Fibroblast of lung (primary cell): Measurements from ENCODE around the gene TOGARAM2. TPM values are rescaled to one million over a fixed set of nuclear protein-coding genes. Genes with fewer than 3 reads are reported as not detected.

ENCODE experiments used
- DNase-seq, 2 donors: peaks; one replicate each; pipeline versions ENCODE4 v3.0.0 to v3.0.0-alpha.2; 2010; ENCODE audit warnings: low read depth in 2 of 2
- H2AFZ ChIP-seq: 2 replicates; pipeline ENCODE4 v1.5.1; 2012; ENCODE audit warnings: low read length, control low read depth, inconsistent platforms
- H3K27ac ChIP-seq: 2 replicates; pipeline ENCODE4 v1.5.1; 2011; ENCODE audit warnings: low read length, control low read depth; ENCODE audit not compliant: insufficient read depth
- H3K27me3 ChIP-seq: 2 replicates; pipeline ENCODE4 v1.5.1; 2011; ENCODE audit warnings: mild to moderate bottlenecking, low read length; ENCODE audit not compliant: control insufficient read depth, insufficient read depth
- H3K36me3 ChIP-seq: 2 replicates; pipeline ENCODE4 v1.5.1; 2011; ENCODE audit warnings: low read length; ENCODE audit not compliant: control insufficient read depth, insufficient read depth
- H3K4me1 ChIP-seq: 2 replicates; pipeline ENCODE4 v1.5.1; 2011; ENCODE audit warnings: low read length; ENCODE audit not compliant: control insufficient read depth, insufficient read depth; ENCODE audit errors: extremely low read depth
- H3K4me2 ChIP-seq: 2 replicates; pipeline ENCODE4 v1.5.1; 2011; ENCODE audit warnings: low read length, control low read depth; ENCODE audit not compliant: insufficient read depth; ENCODE audit errors: extremely low read depth
- H3K4me3 ChIP-seq, 4 experiments: fragments of 200-600 bp in 1 of 4; sonication (generic) in 1 of 4; replicated peaks in 1 of 4; 2 replicates each; pipeline ENCODE4 v1.5.1; 2011 to 2016; ENCODE audit warnings: low read length in 4 of 4, low read depth in 3 of 4, mild to moderate bottlenecking in 3 of 4, control low read depth in 2 of 4, inconsistent platforms in 1 of 4, mixed read lengths in 1 of 4; ENCODE audit not compliant: insufficient read depth in 1 of 4; ENCODE audit errors: control extremely low read depth in 1 of 4
- H3K79me2 ChIP-seq: 2 replicates; pipeline ENCODE4 v1.5.1; 2012; ENCODE audit warnings: mild to moderate bottlenecking, low read length, inconsistent platforms; ENCODE audit not compliant: control insufficient read depth, insufficient read depth
- H3K9ac ChIP-seq: 2 replicates; pipeline ENCODE4 v1.5.1; 2011; ENCODE audit warnings: mild to moderate bottlenecking, low read length, control low read depth; ENCODE audit not compliant: insufficient read depth
- H3K9me3 ChIP-seq: 2 replicates; pipeline ENCODE4 v1.5.1; 2012; ENCODE audit warnings: low read depth, low read length; ENCODE audit not compliant: control insufficient read depth, insufficient read depth
- H4K20me1 ChIP-seq: 2 replicates; pipeline ENCODE4 v1.5.1; 2011; ENCODE audit warnings: low read length; ENCODE audit not compliant: control insufficient read depth, insufficient read depth; ENCODE audit errors: extremely low read depth
- CTCF ChIP-seq, 2 donors: IDR thresholded peaks in 1 of 2; conservative IDR thresholded peaks in 1 of 2; 1 replicate in 1 of 2; 2 replicates in 1 of 2; pipeline ENCODE4 v1.5.1; 2011 to 2012; ENCODE audit warnings: low read length in 2 of 2, control low read depth in 1 of 2, inconsistent platforms in 1 of 2, low read depth in 1 of 2, mild to moderate bottlenecking in 1 of 2
- EZH2 ChIP-seq: IDR thresholded peaks from 2 replicates; pipeline ENCODE4 v1.5.1; 2012; ENCODE audit warnings: low read length, control low read depth, mild to moderate bottlenecking; ENCODE audit errors: missing control alignments
- polyA plus RNA-seq, 2 donors: library from polyadenylated mRNA; depleted of rRNA in 1 of 2; stranded (reverse) in 1 of 2; unstranded in 1 of 2; fragments of >200 nt; gene quantifications; 2 replicates each; pipeline ENCODE4 v1.2.1, GENCODE V29; 2011 to 2012; ENCODE audit warnings: missing spikeins in 1 of 2
- total RNA-seq: library from RNA; depleted of rRNA; stranded (reverse); fragments of >200 nt; gene quantifications from 2 replicates; pipeline ENCODE4 v1.2.1, GENCODE V29; 2014

The TOGARAM2 gene
- total and polyA plus RNA-seq, 2 donors (not counting 1 experiment from before 2014, with no cell fraction given): 0.15 to 0.33 TPM

GRCh38 chr2:29063646-29064345 is 82.7 kb downstream of the TOGARAM2 start:
- Histone ChIP-seq H3K4me2 (peak overlapping the region; percentile 79), H4K20me1 (no peaks in the 10 kb centered on the region), H3K9ac (no peak overlapping the region), H3K9me3 (no peaks in the 10 kb centered on the region), H3K27me3 (peaks cover 3% of the 10 kb centered on the region), H3K36me3 (no peaks in the 10 kb centered on the region), H3K79me2 (no peaks in the 10 kb centered on the region), H3K4me1 (no peaks in the 10 kb centered on the region), H2AFZ (peak overlapping the region; percentile 76), H3K27ac (no peak overlapping the region), H3K4me3 (peak overlapping the region in 2 of 4 experiments; percentile 23 to 33)
- TF ChIP-seq CTCF (conservative IDR thresholded peaks at IDR 0.05 in 1 of 2, IDR thresholded peaks at IDR 0.05 in 1 of 2; ENCODE audit: low read depth in 1 of 2, low read length in 2 of 2) (no peak), EZH2 (no peak)
- DNase-seq: peak; percentile 81 to 83

GRCh38 chr2:29064346-29064715 is 83.2 kb downstream of the TOGARAM2 start:
- Histone ChIP-seq H3K9me3 (no peaks in the 10 kb centered on the region), H3K79me2 (no peaks in the 10 kb centered on the region), H4K20me1 (no peaks in the 10 kb centered on the region), H2AFZ (no peak overlapping the region), H3K4me1 (no peaks in the 10 kb centered on the region), H3K4me2 (peak overlapping the region; percentile 79), H3K36me3 (no peaks in the 10 kb centered on the region), H3K27ac (no peak overlapping the region), H3K4me3 (no peak overlapping the region), H3K27me3 (peaks cover 3% of the 10 kb centered on the region), H3K9ac (no peak overlapping the region)
- TF ChIP-seq CTCF (conservative IDR thresholded peaks at IDR 0.05 in 1 of 2, IDR thresholded peaks at IDR 0.05 in 1 of 2; ENCODE audit: low read depth in 1 of 2, low read length in 2 of 2) (no peak), EZH2 (no peak)
- DNase-seq: no peak

GRCh38 chr2:29064746-29065067 is 83.6 kb downstream of the TOGARAM2 start:
- H3K4me1 ChIP-seq: no peaks in the 10 kb centered on the region
- TF ChIP-seq EZH2: no peak
- TF ChIP-seq CTCF (conservative IDR thresholded peaks at IDR 0.05 in 1 of 2, IDR thresholded peaks at IDR 0.05 in 1 of 2; ENCODE audit: low read depth in 1 of 2, low read length in 2 of 2): no peak

More at GRCh38 chr2:29064746-29065067, 83.6 kb downstream of the TOGARAM2 start:
- H3K4me2 ChIP-seq: no peak overlapping the region
- peaks cover 3% of the 10 kb centered on the region for H3K27me3 ChIP-seq
- H3K9me3 ChIP-seq: no peaks in the 10 kb centered on the region
- no peak overlapping the region for H3K4me3 ChIP-seq
- H4K20me1 ChIP-seq: no peaks in the 10 kb centered on the region
- H3K27ac ChIP-seq: no peak overlapping the region
- no peak overlapping the region for H3K9ac ChIP-seq
- DNase-seq: no peak
- no peaks in the 10 kb centered on the region for H3K36me3 ChIP-seq
- H2AFZ ChIP-seq: no peak overlapping the region
- no peaks in the 10 kb centered on the region for H3K79me2 ChIP-seq
